HG02938 (cell line): ENCODE results near the gene EVA1C.
"Not testable (repeated sequence)": the region's sequence is repeated elsewhere in the genome, so short reads cannot be mapped to it uniquely, and the experiment has no call there.

Source experiments
- ATAC-seq: cut with Tn5 transposase; IDR thresholded peaks from one replicate; pipeline ENCODE4 v1.9.1; 2021; ENCODE audit warnings: mild to moderate bottlenecking, moderate library complexity; ENCODE audit not compliant: unreplicated experiment

Gene EVA1C

DNA sequence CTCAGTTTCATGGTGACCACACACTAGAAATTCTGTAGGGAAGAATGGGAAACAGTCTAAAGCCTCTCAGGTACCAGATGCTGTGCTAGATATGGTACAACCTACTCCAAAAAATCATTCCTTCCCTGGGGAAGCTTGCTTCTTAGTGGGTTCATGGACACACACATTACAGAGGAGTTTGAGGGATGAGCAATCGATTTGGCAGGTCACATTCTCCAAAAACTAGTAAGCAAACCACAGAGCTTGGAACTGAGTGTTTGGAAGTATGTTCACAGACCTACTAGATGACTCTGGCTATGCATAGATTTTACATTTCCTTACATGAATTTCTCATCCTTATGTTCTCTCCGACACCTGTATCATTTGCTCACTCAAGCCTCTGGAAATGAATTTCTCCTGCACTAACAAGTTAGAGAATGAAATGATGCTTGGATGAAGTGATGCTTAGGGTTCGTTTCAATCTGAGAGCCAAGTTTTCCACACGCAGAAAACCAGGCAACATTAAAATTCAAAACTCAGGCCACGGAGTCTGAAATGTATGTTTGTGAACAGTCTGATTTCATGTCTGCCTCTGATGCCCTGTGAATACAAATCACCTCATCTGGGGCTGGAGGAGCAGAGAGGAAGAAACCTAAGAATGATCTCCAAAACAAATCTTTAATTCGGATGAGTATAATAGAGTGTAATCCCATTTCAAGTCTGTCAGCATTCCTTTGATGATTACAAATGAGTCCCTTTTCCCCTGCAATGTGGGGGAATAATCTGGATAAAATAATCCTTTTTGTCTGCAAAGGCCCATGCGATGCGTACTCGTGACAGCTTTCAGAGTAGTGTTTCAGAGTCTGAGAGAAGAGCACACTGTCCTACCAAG, 11.0 kb downstream of the EVA1C start:
- ATAC-seq, result no peak

DNA sequence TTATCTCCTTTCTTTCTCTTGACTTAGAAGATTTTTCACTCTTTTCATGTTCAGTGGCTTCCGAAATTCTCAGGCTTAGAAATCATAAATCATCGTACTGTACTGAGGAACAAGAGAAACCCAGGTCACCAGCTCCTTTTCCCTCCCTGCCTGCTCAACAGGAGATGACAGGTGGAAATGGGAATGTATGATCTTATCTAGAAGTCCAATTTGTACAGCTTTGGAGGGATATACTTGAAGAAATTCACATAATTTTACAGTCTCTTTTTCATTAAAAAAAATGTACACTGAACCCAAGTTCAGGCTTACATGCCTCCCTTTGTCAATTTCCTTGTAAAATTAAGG, 11.7 kb downstream of the EVA1C start:
- ATAC-seq, result no peak

DNA sequence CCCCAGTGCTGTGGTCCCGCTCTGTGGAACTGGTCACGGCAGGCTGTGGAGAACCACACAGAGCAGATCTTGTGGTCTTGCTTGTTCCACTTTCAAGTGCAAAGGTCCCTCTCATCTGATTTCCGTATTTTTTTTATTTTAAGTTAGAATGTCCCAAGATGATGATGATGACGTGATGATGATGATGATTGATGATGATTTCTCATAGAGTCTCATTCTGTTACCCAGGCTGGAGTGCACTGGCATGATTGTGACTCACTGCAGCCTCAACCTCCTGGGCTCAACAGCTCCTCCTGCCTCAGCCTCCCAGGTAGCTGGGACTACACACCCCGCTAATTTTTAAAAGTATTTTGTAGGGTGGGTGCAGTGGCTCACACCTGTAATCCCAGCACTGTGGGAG, 12.2 kb downstream of the EVA1C start:
- ATAC-seq, result no peak

DNA sequence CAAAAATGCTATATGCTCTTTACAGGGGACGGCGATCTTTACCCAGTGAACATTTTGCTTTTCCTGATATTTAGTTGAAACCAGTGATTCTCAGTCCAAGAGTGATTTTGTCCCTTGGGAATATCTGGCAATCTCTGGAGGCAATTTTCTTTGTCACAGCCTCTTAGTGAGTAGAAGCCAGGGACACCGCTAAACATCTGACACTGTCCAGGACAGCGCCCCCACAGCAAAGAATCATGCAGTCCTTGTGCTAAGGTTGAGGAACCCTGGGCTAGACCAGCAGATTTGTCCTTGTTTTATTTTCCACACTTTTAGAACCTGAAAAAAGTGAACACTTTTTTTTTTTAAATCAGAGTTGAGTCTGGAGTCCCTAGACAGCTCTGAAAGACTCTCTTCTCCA, 13.1 kb downstream of the EVA1C start:
- no peak for ATAC-seq

DNA sequence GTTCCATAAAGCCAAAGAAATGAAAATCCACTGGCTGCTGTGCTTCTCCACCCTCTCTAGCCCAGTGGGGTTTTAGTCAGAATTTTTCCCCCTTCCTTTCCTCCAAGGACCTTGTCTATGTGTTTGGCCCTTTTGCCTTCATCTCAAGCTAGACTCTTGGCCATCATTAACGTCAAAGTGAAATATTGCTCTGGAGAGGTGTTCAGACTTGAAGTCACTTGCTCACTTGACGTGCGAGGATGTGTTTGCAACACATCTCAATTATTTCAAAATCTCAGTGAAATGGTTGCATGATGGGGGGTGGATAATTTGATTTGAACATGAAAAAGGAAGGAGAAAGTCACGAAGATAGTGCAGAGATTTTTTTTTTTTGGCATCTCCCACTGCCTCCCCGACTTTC, 13.6 kb downstream of the EVA1C start:
- no peak for ATAC-seq

DNA sequence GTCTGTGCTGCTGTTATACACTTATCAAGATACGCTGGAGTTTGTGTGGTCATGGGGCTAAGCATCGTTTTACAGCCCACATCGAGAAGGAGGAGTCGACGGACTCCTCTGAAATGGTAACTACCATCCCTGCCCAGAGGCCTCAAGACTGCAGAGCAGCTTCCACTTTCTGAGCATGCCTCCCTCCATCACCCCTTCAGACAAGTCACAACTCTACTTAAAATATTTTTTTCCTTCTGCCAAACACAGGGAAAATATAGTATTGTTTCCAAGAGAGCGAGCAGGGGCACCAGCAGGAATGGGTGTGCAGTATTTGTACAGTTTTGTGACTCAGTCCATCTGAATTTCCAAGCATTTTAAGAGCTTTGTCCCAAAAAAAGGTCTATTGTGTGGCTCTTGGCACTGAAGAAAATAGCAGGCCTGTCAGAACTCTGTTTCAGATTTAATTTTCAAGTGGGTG, 14.1 kb downstream of the EVA1C start:
- no peak for ATAC-seq

DNA sequence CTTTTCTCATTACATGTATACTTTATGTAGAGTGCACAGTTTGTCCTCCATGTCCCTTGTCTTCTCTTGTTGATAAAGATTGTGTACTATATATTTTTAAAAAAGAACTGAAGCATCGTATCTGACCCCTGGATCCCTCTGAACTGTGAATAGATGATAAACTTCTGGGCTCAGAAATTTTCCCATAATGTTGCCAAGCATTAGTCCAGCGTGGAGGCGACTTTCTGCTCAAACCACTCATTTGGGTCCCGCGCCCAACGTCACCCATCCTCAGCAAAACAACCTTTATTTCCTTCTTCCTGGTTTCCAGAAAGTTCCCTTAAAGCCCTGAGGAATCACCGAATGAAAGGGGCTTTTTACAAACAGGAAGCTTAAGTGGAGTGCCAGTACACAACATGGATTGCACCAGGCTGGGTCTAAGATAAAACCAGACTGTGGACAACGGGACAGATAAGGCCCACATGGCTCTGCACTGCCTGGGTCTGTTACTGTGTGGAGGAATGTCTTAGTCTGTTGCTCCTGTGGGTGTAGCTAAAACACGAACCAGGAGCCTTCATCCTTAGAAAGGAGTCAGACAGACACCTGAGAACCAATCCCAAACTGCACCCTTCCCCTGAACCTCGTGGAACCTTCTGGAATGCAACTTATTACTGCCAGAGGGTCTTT, 15.6 kb downstream of the EVA1C start:
- no peak for ATAC-seq

DNA sequence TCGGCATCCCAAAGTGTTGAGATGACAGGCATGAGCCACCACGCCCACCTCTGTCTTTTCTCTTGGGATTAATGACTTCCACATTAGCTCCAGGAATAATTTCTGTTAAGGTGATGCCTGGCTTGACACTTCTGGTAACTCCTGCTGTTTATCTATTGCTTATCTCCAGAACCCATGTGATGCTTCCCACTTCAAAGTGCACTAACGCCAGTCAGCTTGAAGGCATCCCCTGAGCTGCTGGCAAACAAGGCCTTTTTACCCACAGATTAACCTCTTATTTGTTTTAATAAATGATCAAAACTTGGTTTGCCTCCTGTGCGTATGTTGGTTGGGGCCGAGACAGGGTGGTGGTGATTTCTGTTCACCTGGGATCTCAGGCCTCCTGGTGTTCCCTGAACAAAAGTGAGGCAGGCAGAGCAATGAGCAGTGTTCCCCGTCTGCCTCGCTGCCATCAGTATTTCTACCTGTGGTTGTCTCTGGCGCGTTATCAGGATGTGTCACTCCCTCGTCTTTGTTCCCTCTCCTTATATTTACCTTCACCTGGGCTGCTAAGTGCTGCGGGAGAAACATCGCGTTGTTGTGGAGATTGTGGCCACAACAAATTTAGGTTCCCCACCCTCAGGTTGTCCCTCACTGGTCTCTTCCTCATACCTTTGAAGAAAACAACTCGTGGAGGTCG, 20.6 kb downstream of the EVA1C start:
- not testable (repeated sequence) for ATAC-seq

DNA sequence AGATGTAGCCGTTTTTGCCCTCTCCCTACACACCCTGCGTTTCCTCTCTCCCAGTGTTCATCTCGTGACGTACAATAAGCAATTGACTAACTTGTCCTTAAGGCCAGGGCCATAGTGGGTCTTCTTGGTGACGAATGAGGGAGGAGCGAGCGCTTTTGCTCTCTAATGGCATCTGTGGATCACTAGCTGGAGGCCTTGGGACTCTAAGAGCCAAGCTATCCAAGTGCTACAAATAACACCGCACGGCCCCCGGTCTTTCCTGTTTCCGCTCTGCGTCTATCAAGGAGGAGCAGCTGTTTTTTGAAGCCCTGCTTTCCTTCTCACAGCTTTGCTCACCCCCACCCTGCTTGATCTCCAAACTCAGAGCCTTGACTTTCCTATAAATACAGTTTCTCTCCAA, 25.2 kb downstream of the EVA1C start:
- no peak for ATAC-seq

DNA sequence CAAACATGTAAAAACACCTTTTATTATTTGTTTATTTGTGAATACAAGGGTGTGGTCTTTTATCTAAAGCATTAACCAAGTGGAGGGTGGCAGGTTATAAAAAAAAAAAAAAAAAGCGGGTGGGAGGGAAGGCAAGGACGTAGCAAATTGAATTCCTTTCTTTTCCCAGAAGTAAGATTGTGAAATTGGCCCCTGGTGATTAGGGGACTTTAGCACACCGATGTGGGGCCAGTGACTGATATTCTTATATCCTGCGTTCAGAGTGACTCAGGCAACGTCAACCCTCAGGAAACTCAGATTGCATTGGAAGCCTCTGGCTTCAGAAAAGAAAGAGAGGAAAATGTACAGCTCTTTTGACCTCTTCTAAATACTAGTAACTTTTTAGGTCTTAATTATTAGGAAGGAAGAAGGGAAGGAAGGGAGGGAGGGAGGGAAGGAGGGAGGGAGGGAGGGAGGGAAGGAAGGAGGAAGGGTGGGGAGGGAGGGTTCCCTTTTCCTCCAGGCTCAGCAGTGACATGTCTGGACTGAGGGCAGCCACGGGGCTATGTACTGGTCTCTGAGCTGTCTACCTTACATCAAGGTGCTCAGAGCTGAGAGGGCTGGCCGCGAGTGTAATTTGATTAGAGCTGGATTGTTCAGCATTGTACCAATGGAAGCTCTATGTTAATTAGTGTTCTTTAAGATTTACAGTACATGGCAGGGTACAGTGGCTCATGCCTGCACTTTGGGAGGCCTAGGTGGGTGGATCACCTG, 30.2 kb downstream of the EVA1C start:
- ATAC-seq, result no peak

DNA sequence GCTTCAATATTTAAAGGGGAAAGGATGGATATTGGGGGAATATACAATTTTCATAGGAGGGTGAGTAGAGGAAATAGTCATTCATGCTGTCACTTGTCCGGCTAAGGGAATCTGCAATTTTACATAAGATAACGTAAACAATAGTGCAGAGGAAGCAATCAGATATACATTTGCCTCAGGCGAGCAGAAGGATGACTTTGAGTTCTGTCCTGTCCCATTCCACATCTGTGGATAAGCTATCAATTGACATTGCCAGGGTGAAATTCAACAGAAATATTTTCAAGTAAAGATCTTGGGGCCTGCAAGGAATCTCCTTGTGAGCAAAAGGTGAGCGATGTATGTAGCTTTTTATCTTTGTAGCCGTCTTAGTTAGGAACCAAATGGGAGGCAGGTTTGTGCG, 32.6 kb downstream of the EVA1C start:
- ATAC-seq, result no peak

DNA sequence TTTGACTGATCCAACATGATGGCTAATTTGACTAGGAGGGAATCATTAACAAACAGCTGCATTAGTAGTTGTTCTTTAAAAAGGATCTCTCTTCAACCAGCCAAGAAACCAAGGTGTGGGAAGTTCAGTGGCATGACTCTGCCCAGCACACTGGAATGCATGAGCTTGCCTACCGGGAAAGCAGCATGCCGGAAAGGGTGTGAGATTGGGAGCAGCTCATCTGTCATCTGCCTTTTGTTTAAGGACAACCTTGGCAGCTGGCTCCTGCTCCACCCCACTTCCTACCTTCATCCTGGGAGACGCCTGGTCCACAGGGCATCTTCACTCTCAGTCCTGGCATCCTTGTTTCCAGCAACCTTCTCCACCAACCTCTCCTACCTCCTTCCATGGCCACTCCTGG, 33.9 kb downstream of the EVA1C start:
- ATAC-seq, result not testable (repeated sequence)

DNA sequence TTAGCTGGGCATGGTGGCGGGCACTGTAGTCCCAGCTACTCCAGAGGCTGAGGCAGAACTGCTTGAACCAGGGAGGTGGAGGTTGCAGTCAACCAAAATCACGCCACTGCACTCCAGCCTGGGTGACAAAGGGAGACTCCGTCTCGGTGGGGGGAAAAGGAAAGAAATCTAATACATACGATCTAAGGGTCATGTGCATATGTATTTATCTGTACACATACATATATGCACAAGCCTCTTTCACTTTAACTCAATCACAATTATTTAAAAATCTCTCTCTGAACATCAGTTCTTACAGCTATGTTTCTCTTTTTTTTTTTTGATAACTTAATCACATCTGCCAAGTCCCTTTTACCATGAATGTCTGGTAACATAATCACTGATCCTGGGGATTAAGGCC, 34.7 kb downstream of the EVA1C start:
- no peak for ATAC-seq

DNA sequence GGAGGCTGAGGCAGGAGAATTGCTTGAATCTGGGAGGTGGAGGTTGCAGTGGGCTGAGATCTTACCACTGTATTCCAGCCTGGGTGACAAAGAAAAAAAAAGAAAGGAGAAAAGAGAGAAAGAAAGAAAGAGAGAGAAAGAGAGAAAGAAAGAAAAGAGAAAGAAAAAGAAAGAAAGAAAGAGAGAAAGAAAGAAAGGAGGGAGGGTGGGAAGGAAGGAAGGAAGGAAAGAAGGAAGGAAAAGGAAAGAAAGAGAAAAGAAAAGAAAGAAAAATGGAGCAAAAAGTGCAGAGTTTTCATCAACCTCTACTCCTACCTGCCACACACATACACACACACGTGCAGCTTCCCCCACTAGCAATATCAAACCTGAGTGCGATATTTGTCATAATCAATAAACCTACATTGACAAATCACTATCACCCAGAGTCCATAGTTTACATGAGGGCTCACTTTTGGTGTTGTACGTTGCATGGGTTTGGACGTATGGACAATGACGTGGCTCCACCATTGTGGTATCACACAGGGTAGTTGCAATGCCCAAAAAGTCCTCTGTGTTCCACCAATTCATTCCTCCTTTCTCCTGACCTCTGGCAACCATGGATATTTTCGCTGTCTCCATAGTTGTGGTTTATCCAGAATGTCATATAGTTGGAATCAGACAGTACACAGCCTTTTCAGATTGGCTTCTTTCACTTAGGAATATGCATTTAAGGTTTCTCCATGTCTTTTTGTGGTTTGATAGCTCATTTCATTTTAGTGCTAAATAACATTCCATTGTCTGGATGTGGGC, 36.5 kb downstream of the EVA1C start:
- no peak for ATAC-seq

DNA sequence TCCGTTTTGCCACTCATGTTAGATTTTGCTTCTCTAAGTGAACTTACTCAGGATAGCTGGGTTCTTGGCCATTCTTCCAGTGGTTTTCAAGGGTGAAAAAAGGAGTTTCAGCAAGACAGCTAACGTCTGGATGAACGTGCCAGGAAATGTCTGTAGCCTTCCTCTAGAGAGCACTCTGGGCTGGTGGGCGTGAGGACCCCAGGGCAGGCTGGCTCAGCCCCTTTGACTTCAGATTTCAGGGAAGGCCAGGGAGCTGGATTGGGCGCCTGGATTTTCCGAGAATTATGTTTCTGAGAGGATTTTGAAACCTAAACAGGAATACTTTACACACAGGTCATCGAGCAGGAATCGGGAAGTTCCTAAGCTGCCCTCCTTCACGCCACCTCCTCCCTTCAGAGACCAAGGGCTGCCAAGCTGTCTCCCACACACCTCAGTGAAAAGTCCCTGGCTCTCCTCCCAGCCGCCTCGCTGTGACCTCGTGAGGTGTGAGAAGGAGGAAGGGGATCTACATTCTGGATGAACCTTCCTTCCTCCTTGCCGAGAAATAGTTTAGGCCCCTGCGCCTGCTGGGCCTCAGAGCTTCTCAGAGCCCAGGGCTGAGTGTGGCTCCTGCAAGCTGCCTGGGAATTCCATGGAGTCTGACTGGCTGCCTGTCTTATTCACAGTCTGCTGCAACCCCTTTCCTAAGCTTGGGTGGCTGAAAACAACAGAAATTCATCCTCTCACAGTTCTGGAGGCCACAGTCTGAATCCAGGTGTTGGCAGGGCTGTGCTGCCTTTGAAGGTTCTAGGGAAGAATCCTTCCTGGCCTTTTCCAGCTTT, 38.6 kb downstream of the EVA1C start:
- not testable (repeated sequence) for ATAC-seq

DNA sequence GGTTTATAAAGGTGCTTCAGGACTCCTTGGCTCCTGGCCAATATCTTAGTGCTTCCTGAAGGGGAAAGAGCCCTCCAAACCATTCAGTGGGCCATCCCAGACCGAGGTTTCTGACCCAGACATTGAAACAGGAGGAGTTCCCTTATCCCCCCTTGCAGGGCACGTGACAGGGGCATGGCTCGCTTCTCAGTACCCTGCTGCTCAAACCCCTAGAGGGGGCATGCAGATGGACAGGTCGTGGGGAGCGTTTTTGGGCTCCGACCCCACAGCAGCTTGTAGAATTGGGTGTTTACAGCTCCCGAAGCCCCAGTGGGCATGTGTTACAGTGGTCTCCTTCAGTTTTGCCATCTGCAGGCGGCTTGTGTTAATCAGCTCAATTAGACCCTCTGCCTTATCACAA, 39.7 kb downstream of the EVA1C start:
- ATAC-seq, result not testable (repeated sequence)

DNA sequence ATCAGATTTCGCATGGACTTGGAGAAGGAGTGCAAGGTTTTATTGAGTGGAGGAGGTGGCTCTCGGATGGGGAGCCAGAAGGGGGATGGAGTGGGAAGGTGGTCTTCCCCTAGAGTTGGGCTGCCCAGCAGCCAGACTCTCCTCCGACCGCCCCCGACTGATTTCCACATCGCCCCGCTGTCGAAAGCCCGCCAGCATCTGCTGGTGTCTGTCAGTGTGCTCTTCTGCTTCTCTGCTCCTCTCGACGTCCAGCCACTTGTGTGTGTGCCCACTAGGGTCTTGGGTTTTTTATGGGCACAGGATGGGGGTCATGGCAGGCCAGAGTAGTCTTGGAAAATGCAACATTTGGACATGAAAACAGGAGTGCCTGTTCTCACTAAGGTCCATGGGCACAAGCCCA, 40.1 kb downstream of the EVA1C start:
- no peak for ATAC-seq

DNA sequence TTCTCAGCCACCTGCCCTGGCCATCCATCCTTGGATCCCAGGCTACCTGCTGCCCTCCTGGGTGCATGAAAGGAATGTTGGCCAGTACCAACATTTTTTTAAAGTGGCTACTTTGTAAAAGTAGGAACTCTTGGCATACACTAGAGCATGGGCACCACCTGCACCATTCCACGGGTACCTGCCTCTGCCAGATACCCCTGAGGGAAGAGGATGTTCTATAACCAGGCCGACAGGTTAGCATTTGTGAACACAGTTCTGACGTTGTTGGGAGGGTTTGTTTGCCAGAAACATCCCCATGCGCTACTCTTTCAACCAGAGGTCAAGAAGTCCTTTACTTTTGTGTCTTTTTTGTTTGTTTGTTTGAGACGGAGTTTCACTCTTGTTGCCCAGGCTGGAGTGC, 43.0 kb downstream of the EVA1C start:
- ATAC-seq, result no peak

DNA sequence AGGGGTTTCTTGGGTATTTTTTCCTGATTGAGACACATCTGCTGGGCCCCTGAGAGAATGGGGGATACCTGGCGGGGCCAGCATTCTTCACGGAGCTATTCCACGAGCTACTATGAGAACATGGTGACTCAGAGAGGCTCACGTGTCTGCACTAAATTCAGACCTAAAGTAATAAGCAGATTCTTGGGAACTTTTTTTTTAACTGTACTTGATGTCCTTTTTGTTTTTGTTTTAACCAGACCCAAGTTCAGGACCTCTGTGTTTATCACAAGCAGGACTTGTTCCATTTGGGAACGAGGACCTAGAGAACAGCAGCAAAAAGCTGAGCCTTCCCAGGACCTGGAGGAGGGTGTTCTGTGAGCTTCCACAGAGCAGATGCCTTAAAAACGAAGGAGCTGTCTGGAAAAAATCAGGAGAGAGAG, 44.0 kb downstream of the EVA1C start:
- no peak for ATAC-seq
